Measurements from ENCODE around the gene MLPH.

MLPH gene

DNA sequence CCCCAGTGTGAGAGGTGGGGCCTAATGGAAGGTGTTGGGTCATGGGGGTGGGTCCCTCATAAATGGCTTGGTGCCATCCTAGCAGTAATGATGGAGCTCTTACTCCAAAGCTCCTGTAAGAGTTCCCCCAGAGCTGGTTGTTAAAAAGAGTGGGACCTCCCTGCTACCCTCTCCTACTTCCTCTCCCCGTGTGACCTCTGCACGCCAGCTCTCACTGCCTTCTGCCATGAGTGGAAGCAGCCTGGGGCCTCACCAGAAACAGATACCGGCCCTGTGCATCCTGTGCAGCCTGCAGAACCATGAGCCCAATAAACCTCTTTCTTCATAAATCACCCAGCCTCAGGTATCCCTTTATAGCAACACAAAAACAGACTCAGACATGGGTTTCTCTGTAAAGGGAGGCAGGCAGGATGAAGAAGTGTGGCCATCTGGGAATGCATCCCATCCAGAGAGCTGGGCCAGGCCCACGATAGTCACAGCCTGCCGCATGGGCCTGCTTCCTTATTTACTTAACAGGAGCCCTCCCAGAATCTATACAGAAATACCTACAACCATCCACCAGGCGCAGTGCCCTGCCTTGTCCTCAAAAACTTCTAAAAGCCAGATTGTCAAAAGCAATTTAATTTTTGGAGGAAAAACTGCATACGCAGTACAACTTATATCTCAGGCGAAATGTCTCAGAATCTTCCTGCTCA lies 86.8 kb downstream of the MLPH start:
- Mint-ChIP-seq H3K27me3 (ENCODE audit: low read depth, poor library complexity) (peaks cover 18% of the 10 kb centered on the region), H3K4me3 (no peak overlapping the region), H3K9me3 (no peaks in the 10 kb centered on the region), H3K4me1 (peaks cover 45% of the 10 kb centered on the region), H3K27ac (no peak overlapping the region), H3K36me3 (ENCODE audit: low read depth) (no peaks in the 10 kb centered on the region)
- TF ChIP-seq, protein P1, sequence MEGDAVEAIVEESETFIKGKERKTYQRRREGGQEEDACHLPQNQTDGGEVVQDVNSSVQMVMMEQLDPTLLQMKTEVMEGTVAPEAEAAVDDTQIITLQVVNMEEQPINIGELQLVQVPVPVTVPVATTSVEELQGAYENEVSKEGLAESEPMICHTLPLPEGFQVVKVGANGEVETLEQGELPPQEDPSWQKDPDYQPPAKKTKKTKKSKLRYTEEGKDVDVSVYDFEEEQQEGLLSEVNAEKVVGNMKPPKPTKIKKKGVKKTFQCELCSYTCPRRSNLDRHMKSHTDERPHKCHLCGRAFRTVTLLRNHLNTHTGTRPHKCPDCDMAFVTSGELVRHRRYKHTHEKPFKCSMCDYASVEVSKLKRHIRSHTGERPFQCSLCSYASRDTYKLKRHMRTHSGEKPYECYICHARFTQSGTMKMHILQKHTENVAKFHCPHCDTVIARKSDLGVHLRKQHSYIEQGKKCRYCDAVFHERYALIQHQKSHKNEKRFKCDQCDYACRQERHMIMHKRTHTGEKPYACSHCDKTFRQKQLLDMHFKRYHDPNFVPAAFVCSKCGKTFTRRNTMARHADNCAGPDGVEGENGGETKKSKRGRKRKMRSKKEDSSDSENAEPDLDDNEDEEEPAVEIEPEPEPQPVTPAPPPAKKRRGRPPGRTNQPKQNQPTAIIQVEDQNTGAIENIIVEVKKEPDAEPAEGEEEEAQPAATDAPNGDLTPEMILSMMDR (IDR thresholded peaks at IDR 0.05): no peak
- DNase-seq: no peak

DNA sequence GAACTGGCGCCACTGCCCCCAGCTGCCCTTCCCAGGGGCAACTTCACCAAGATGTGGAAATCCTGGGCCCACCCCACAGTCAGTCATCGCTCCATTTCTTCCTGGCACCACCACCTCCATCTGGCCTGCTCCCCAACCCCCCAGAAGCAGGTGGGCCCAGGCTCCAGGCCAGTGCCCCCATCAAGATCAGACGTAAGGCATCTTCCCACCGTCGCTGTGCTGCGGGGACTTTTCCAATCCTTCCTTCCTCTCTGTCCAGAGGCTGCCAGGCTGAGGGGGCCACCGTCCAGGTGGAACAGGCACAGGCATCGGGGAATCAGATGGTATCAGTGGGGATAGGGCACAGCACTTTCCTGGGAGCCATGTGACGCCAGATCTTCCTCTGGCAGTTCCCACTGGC lies 87.4 kb downstream of the MLPH start:
- Mint-ChIP-seq H3K27me3 (ENCODE audit: low read depth, poor library complexity) (peaks cover 19% of the 10 kb centered on the region), H3K36me3 (ENCODE audit: low read depth) (no peaks in the 10 kb centered on the region), H3K4me1 (peaks cover 45% of the 10 kb centered on the region), H3K4me3 (no peak overlapping the region), H3K9me3 (no peaks in the 10 kb centered on the region), H3K27ac (no peak overlapping the region)
- TF ChIP-seq, protein P1 (IDR thresholded peaks at IDR 0.05): no peak
- no peak for DNase-seq

DNA sequence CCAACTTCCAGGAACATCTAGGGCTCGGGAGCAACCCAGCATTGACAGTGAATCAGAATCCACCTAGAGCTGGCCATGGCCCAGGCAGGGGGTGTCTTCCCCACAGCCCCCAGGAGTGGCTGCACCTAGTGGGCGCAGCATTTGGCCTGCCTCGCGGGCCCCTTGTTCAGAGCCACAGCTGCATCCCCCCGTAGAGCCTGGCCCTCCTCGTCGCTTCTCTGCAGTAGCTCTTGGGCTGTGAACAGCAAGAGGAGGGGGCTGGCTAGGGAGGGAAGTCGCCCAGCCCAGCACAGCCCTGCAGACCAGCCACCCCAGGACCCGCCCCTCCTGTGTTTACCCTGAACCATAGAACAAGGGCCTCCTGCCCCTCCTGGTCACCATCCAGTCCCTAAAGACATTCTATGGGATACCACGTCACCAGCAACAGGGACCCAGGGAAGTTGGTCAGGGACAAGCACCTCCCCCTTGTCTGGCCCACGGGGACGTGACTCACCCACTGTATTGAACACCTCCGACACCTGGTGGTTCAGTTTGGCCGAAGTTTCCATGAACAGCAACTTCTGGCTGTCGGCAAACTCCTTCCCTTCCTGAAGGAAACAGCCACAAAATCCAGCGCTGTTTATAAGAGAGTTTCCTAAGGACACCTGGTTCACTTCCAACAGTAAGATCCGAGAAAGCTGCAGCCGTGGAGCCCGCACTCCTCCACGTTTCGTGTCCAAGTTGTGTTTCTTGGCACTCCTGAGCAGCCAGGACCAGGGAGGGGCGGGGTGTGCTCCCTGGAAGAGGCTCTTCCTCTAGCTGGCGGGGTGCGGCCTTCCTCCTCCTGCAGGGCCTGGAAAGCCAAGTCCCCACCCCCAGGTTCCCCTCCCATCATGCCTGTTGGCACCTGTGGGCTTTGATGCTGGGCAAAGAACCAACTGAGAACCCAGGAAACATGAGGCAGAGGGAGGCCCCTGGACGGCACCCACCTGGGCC lies 88.1 kb downstream of the MLPH start:
- H3K36me3 Mint-ChIP-seq (ENCODE audit: low read depth): no peaks in the 10 kb centered on the region
- no peak overlapping the region for H3K4me3 Mint-ChIP-seq
- H3K27ac Mint-ChIP-seq: no peak overlapping the region
- no peaks in the 10 kb centered on the region for H3K9me3 Mint-ChIP-seq
- TF ChIP-seq, protein P1 (IDR thresholded peaks at IDR 0.05): no peak
- DNase-seq: no peak
- peaks cover 45% of the 10 kb centered on the region for H3K4me1 Mint-ChIP-seq
- H3K27me3 Mint-ChIP-seq (ENCODE audit: low read depth, poor library complexity): peaks cover 20% of the 10 kb centered on the region

DNA sequence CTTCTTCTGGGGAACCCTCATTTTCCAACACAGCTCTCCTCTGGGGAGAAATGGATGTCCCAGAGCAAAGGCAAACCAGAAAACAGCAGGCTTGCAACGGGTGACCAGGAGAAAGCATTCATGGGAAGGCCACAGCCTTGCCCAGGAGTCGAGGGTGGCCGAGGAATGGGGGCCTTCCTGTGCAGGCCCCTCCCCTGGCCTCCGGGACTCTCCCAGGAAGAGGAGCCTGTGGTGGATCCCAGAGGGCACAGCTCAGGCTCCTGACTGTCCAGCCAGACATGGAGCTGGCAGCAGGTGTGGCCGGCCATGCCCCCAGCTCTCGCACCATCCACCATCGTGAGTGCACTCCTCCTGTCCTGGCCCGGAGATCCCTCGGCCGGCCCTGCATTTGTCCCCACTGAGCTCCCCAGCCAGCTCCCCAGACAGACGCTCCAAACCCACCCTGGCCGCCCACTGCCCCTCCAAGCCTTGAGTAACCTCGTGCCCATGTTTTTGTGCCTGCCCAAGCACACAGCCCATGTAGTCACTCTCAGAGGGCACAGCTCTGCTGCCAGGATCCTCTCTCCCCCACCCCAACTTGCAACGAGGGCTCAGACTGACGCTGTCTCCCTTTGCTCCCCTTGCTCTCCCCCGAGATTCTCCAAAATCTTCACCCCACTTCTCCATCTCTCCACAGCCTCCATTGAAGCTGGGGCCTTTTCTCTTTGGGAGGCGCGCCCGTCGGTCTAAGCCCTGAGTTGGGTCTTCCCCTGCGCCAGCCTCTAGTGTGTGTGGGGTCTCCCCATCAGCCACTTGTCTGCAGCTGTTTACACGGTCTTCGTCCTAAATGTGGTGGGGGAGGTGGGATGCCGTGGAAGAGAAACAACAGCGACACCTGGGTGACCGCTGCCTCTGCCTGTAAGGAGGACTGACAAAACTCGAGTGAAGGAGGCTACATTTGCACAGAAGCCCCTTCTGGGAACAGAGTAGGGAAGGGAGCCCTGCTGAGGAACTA lies 89.1 kb downstream of the MLPH start:
- Mint-ChIP-seq H3K27ac (no peak overlapping the region), H3K27me3 (ENCODE audit: low read depth, poor library complexity) (peaks cover 20% of the 10 kb centered on the region), H3K4me1 (peaks cover 45% of the 10 kb centered on the region), H3K4me3 (peak overlapping the region; percentile 4), H3K36me3 (ENCODE audit: low read depth) (no peaks in the 10 kb centered on the region), H3K9me3 (no peaks in the 10 kb centered on the region)
- no peak for DNase-seq
- TF ChIP-seq, protein P1 (IDR thresholded peaks at IDR 0.05): no peak

DNA sequence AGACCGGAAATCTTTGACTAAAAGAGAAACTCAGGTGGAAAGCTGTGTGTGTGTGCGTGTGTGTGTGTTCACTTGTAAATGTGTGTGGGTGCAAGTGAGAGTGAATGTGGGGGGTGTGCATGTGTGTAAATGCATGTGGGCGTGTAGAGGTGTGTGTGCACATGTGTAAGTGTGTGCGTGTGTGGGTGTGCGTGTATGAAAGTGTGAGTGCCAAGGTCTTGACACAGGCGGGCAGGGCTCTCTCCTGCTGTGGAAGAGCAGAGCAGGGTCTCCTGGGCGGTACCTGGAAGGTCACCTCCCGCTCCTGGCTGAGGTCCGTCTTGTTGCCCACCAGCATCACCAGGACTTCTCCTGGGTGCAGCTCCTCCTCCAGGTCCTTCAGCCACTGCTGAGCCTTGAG lies 89.9 kb downstream of the MLPH start:
- H3K4me3 Mint-ChIP-seq: no peak overlapping the region
- TF ChIP-seq, protein P1 (IDR thresholded peaks at IDR 0.05): no peak
- no peaks in the 10 kb centered on the region for H3K9me3 Mint-ChIP-seq
- peaks cover 20% of the 10 kb centered on the region for H3K27me3 Mint-ChIP-seq (ENCODE audit: low read depth, poor library complexity)
- H3K36me3 Mint-ChIP-seq (ENCODE audit: low read depth): no peaks in the 10 kb centered on the region
- no peak for DNase-seq
- peaks cover 47% of the 10 kb centered on the region for H3K4me1 Mint-ChIP-seq
- H3K27ac Mint-ChIP-seq: no peak overlapping the region
